Activated CD4-positive, alpha-beta T cell treated with anti-CD3 and anti-CD28 coated beads for 36 hours (primary cell): ENCODE data around the gene PPP2R5E. TPM values are rescaled to one million over a fixed set of nuclear protein-coding genes. Genes with fewer than 3 reads are reported as not detected.

Experiments
- ATAC-seq: fragments of 200-7000 bp; cut with Tn5 transposase; one replicate; pipeline ENCODE4 v1.10.0; 2021; ENCODE audit warnings: mild to moderate bottlenecking, moderate library complexity
- CTCF ChIA-PET: fragments of 350-600 bp; sonication (Branson Sonifier 250); formaldehyde crosslinking; loops from one replicate; lab custom pipeline; 2021; ENCODE audit warnings: antibody characterized with exemption; lab: Charles Lee
- POLR2A ChIA-PET: fragments of 350-600 bp; sonication (Branson Sonifier 250); formaldehyde crosslinking; loops from one replicate; lab custom pipeline; 2021; ENCODE audit warnings: antibody characterized with exemption, inconsistent platforms; lab: Charles Lee
- DNase-seq: peaks from one replicate; pipeline ENCODE4 v3.0.0-alpha.2; 2020
- H3K27ac Mint-ChIP-seq: one replicate; pipeline ENCODE4 v1.8.0; 2021; ENCODE audit warnings: mixed read lengths
- H3K27me3 Mint-ChIP-seq: one replicate; pipeline ENCODE4 v1.8.0; 2021; ENCODE audit warnings: mixed read lengths
- H3K36me3 Mint-ChIP-seq: one replicate; pipeline ENCODE4 v1.8.0; 2021; ENCODE audit warnings: low read depth, mixed read lengths
- H3K4me1 Mint-ChIP-seq: one replicate; pipeline ENCODE4 v1.8.0; 2021; ENCODE audit warnings: mixed read lengths
- H3K4me3 Mint-ChIP-seq: one replicate; pipeline ENCODE4 v1.8.0; 2021; ENCODE audit warnings: mild to moderate bottlenecking, moderate library complexity, mixed read lengths
- H3K9me3 Mint-ChIP-seq: one replicate; pipeline ENCODE4 v1.8.0; 2021; ENCODE audit warnings: low read depth, mixed read lengths
- intact Hi-C, 2 experiments: fragments of 100-400 bp; cut with DNase I in 1 of 2; cut with micrococcal nuclease in 1 of 2; formaldehyde crosslinking; loops; one replicate each; pipeline versions ENCODE4 v1.14.2 to v1.15.1; 2022 to 2024; cut with DNase I, micrococcal nuclease
- total RNA-seq, 2 experiments: library from RNA; stranded (reverse); gene quantifications; one replicate each; pipeline ENCODE4 v1.2.3, GENCODE V29; 2021

PPP2R5E gene
- total RNA-seq, 2 experiments from 2014 or later = 38.4 to 40.4 TPM

DNA sequence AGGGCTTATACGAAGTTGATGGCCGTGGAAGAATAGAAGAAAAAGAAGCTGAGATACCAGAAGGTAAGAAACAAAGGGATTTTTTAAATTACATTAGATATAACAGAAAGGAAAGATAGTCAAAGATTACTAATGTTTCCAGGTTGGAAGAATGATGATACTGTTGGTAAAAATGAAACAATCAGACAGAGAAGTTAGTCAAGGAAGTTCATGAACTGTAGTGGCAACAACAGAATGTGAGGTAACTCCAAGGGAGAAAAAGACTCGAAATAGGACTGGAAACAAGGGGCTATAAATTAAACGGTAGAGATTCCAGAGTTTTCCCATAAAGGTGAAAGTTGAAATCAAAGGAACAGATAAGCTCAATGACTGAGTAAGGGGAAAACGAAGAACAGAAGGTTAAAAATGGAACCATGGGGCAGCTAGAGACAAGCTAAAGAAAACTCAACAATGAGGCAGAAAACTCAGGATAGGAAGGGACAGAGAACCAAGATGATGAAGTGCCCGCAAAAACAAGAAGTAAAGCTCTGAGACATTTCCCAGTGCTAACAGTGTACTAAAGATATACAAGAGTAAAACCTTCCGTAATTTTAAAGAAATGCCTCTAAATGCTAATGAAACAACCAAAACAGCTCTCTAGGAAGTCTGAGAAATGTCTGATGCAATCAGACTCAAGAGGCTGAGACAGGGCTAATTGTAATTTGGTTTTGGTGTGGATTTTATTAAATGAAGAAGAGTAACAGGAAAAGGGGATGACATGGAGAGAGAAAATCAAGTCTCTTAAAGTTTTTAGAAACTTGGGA lies 70.0 kb downstream of the PPP2R5E start:
- intact Hi-C loops = loop anchor here (10.0 kb wide), 2 partner anchors 382 to 1032 kb away; partner anchors contain the start of genes SYNE2 (in 1 of the 2), ZBTB1 (in 1 of the 2) and ZBTB25 (in 1 of the 2)
- Mint-ChIP-seq H3K9me3 (no peaks in the 10 kb centered on the region), H3K27ac (no peak overlapping the region), H3K27me3 (no peaks in the 10 kb centered on the region), H3K4me1 (peaks cover 65% of the 10 kb centered on the region), H3K4me3 (no peak overlapping the region), H3K36me3 (peaks cover 3% of the 10 kb centered on the region)
- DNase-seq (no peak), ATAC-seq (no peak)
- ChIA-PET CTCF (interaction anchor here (0.5 to 1.2 kb wide), 2 partner anchors 17 to 113 kb away, joined by 3 read pairs; no protein-coding TSS in a partner anchor), POLR2A (no interaction called here)

DNA sequence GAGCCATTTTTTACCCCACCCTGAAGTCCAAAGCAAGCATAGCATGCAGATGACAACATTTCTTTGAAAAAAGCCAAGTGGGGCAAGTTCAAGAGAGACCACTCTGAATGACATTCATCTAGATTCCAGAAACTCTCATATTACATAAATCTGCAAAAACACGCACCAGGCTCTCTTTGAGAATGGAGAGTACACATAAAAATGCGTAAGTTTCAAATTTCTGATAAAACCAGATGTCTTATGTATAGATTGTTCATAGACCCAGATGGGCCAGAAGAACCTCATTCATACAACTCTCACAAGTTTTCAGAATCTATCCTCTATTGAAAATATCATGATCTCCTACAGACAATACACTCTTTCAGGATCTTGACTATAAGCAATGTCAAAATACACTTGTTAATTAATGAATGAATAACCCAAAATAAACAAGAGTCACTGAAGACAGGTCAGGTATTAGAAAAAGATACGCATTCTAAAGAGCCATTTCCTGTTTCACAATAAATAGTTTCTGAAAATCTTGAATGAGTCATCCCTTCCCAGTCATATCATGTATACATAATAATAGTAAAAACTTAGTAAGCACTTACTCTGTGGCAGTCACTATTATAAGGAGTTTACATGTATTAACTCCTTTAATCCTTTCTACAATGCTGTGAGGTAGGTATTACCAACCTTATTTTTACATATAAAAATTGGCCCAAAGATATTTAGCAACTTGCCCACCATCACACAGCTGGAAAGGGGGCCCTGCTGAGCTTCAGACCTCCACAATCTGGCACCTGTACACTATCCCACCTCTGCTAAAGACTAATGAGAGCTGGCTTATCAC lies 72.0 kb downstream of the PPP2R5E start:
- Mint-ChIP-seq H3K4me1 (peaks cover 59% of the 10 kb centered on the region), H3K27ac (peak overlapping the region; percentile 55), H3K27me3 (no peaks in the 10 kb centered on the region), H3K36me3 (peaks cover 3% of the 10 kb centered on the region), H3K9me3 (no peaks in the 10 kb centered on the region), H3K4me3 (no peak overlapping the region)
- ChIA-PET CTCF (no interaction called here), POLR2A (no interaction called here)
- intact Hi-C loops = loop anchor here (1.0 to 10.0 kb wide), 4 partner anchors 71 to 1034 kb away; partner anchors contain the start of genes PPP2R5E (in 1 of the 2), SYNE2 (in 1 of the 2), ZBTB1 (in 1 of the 2) and ZBTB25 (in 1 of the 2)
- ATAC-seq (peak; percentile 87), DNase-seq (no peak)

DNA sequence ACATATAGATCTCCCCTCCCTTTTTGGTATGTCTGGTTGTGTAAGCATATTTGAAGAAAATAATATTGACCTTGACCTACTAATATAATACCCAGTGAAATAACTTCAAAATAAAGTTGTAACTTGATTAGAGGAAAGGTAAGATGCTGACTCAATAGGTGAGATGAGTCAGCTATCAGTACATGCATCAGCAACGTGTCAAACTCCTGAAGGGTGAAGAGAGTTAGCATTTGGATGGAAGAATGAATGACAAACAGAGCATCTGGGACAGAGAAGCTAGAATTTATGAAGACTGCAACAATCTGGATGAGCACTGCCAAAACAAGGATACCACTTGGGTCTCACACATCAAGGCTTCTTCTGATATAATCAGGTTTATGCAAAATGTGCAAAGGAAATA lies 74.9 kb downstream of the PPP2R5E start:
- DNase-seq (no peak), ATAC-seq (peak; percentile 64)
- intact Hi-C loops = loop anchor here in 1 of 2 experiments (1.0 kb wide), 1 partner anchor 10 kb away; no protein-coding TSS in a partner anchor
- no peaks in the 10 kb centered on the region for H3K27me3 Mint-ChIP-seq
- ChIA-PET CTCF (interaction anchor here (1.2 kb wide), 1 partner anchor 73 kb away, joined by 3 read pairs; no protein-coding TSS in a partner anchor), POLR2A (no interaction called here)
- H3K27ac Mint-ChIP-seq = no peak overlapping the region
- no peak overlapping the region for H3K4me3 Mint-ChIP-seq
- peaks cover 49% of the 10 kb centered on the region for H3K4me1 Mint-ChIP-seq
- peaks cover 5% of the 10 kb centered on the region for H3K36me3 Mint-ChIP-seq
- H3K9me3 Mint-ChIP-seq = no peaks in the 10 kb centered on the region

DNA sequence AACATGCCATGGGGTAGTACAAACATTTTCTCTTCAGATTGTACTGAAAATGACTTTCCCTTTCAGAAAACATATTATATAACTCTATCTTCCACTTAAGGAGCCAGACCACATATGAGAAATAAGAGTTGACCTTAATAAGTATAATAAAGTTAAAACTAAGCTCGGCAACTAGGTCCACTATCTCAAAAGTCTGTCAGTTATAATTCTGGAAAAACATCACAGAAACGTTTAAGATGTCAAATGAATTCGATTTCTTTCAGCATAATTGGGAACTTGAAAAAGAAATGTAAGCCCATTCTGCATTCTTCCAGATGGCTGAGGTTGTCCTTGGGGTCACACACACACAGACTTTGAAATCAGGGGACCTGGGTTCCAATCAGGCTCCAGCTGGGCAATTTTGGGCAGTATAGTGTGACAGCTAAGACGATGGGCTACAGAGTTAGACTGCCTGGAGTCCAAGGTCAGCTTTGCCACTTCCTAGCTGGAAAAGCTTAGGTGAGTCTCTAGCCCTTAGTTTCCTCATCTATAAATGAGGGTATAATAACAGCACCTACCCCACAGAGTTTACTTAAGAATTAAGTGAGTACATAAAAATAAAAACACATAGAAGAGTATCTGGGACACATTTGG lies 75.6 kb downstream of the PPP2R5E start:
- ChIA-PET CTCF (interaction anchor here (0.8 to 1.2 kb wide), 2 partner anchors 9 to 74 kb away, joined by 3 read pairs; no protein-coding TSS in a partner anchor), POLR2A (no interaction called here)
- DNase-seq (no peak), ATAC-seq (no peak)
- no peaks in the 10 kb centered on the region for H3K9me3 Mint-ChIP-seq
- intact Hi-C loops = loop anchor here in 1 of 2 experiments (1.0 kb wide), 1 partner anchor 11 kb away; no protein-coding TSS in a partner anchor
- no peaks in the 10 kb centered on the region for H3K27me3 Mint-ChIP-seq
- peaks cover 49% of the 10 kb centered on the region for H3K4me1 Mint-ChIP-seq
- H3K36me3 Mint-ChIP-seq = peaks cover 5% of the 10 kb centered on the region
- H3K4me3 Mint-ChIP-seq = no peak overlapping the region
- no peak overlapping the region for H3K27ac Mint-ChIP-seq

DNA sequence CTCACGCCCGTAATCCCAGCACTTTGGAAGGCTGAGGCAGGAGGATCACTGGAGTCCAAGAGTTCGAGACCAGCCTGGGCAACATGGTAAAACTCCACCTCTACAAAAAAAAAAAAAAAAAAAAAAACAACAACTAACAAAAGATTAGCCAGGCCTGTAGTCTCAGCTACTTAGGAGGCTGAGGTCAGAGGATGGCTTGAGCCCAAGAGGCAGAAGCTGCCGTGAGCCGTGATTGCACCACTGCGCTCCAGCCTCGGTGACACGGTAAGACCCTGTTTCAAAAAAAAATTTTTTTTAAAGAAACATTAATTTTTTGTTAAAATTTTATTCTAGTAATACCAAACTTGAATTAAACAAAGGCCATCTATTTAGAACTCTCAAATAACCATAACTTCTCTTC lies 77.8 kb downstream of the PPP2R5E start:
- H3K9me3 Mint-ChIP-seq = no peaks in the 10 kb centered on the region
- H3K27me3 Mint-ChIP-seq = no peaks in the 10 kb centered on the region
- intact Hi-C loops = no loop called here
- DNase-seq (no peak), ATAC-seq (no peak)
- ChIA-PET CTCF (interaction anchor here (1.1 kb wide), 1 partner anchor 176 kb away, joined by 3 read pairs; the partner anchor contains the start of gene WDR89), POLR2A (no interaction called here)
- no peak overlapping the region for H3K27ac Mint-ChIP-seq
- H3K4me3 Mint-ChIP-seq = no peak overlapping the region
- peaks cover 41% of the 10 kb centered on the region for H3K4me1 Mint-ChIP-seq
- peaks cover 12% of the 10 kb centered on the region for H3K36me3 Mint-ChIP-seq

DNA sequence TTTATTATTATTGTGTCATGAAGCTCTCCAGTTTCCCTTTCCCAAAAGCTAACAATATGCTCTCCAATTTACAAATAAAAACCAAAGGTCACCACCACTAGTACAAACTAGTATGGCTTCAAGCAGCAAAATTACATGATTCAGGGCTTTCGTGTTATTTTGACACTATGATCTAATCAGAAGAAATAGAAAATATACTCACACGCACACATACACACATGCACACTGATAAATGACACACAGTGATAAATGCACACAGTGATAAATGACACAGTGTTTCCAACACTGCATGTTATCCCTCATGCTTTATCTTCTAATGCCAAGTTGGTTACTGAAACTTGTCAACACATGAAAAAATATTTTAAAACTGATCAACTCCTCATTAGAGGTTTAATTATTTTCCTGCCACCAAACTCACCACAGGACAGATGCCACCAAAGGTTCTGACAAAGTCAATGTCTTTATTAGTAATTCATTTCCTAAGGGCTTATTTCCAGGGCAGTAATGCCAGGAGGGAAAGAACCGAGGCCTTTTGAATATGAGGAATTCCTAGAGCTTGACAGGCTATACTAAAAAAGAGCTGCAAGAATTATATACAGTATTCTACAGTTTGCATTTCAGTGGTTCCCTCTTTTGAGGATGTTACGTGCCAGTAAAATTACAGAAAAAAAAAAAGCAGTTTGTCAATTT lies 82.4 kb downstream of the PPP2R5E start:
- POLR2A ChIA-PET = no interaction called here
- Mint-ChIP-seq H3K4me1 (peaks cover 17% of the 10 kb centered on the region), H3K9me3 (no peaks in the 10 kb centered on the region), H3K27ac (no peak overlapping the region), H3K4me3 (no peak overlapping the region), H3K36me3 (peaks cover 12% of the 10 kb centered on the region), H3K27me3 (no peaks in the 10 kb centered on the region)
- intact Hi-C loops = no loop called here
- ATAC-seq (no peak), DNase-seq (no peak)
- CTCF ChIA-PET = interaction anchor here (0.6 to 1.3 kb wide), 3 partner anchors 11 to 78 kb away, joined by 3 to 4 read pairs (median 3); no protein-coding TSS in a partner anchor

DNA sequence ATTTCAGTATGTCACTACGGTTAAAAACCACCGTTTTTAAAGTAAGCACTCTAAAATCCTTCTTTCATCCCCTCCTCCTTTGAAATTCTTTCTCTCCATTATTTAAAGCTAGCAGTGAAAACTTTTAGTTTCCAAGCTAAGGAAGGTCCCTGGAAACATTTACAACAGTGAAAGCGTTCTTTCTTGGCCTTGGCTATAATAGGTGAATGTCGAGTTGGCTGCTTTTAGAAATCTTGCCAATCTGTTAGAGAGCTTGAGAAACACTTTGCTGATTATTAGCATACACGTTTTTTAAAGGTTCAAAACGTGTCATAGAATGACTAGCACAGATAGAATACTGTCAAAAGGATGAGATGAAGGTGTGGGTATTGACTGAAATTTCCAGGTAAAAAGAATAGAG lies 83.4 kb downstream of the PPP2R5E start:
- intact Hi-C loops = no loop called here
- no peak overlapping the region for H3K4me3 Mint-ChIP-seq

DNA sequence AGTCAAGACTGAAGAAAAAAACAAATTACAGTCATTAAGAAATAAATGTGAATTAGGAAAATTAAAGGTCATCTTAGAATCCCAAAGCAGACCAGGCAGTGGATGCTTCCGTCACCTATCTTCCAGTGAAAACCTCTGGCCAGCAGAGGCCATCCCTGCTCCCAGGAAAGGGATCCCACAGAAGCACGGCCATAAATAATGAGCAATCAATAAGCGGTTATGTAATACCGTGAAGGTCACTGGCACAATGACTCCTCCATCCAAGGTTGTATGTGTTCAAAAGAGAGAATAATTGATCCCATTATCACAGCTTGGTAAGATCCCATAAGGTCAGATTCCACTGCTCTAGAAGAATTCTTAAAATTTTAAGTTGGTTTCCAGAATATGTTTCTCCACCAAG lies 85.7 kb downstream of the PPP2R5E start:
- Mint-ChIP-seq H3K27ac (no peak overlapping the region), H3K36me3 (peaks cover 17% of the 10 kb centered on the region), H3K27me3 (no peaks in the 10 kb centered on the region), H3K4me3 (no peak overlapping the region), H3K9me3 (no peaks in the 10 kb centered on the region), H3K4me1 (peaks cover 26% of the 10 kb centered on the region)
- ChIA-PET CTCF (interaction anchor here (1.8 kb wide), 1 partner anchor 9 kb away, joined by 4 read pairs; no protein-coding TSS in a partner anchor), POLR2A (no interaction called here)
- no peak for ATAC-seq
- intact Hi-C loops = no loop called here
- DNase-seq = no peak

More for the DNA sequence above, 83.4 kb downstream of the PPP2R5E start:
- no peaks in the 10 kb centered on the region for H3K9me3 Mint-ChIP-seq
- no peak for DNase-seq
- H3K36me3 Mint-ChIP-seq = peaks cover 12% of the 10 kb centered on the region
- POLR2A ChIA-PET = no interaction called here
- H3K27ac Mint-ChIP-seq = no peak overlapping the region
- CTCF ChIA-PET = interaction anchor here (0.5 to 1.3 kb wide), 3 partner anchors 10 to 309 kb away, joined by 3 to 4 read pairs (median 3); no protein-coding TSS in a partner anchor
- H3K4me1 Mint-ChIP-seq = peaks cover 24% of the 10 kb centered on the region
- H3K27me3 Mint-ChIP-seq = no peaks in the 10 kb centered on the region
- no peak for ATAC-seq

DNA sequence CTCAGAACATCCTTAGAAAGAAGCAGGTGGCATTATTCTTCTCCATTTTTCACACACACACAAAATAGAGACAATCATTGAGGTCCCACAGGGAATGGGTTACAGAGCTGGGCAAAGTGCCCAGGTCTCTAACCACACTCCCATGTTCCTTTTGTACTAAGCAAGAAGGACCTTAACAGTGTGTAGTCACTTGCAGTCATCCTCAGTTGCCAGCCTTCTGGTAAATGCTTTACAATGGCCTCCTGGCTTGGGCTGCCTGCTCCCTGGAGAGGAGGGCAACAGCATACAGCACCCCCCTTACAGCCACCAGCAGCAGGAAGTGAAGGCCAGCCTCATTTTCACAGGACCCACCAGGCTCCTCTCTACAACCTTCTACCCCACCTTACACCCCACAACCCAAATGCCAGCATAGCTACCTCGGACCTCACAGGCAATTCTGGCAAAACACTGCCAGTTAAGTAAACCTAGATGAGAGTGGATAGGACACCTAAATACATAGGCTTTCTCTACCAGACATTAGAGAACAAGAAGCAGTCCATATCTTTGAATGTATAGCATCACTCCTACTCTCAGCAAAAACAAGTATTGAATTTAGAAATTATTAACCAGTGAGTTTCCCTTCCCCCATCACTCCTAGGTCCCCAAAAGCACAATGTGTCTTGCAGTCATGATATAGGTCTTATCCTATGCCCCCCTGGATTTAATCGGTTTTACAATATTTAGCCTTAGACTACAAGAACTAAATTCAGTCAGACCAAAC lies 88.1 kb downstream of the PPP2R5E start:
- H3K4me1 Mint-ChIP-seq = peaks cover 19% of the 10 kb centered on the region
- H3K4me3 Mint-ChIP-seq = no peak overlapping the region
- H3K9me3 Mint-ChIP-seq = no peaks in the 10 kb centered on the region
- ChIA-PET CTCF (interaction anchor here (0.6 to 1.2 kb wide), 4 partner anchors 11 to 1305 kb away, joined by 3 read pairs; no protein-coding TSS in a partner anchor), POLR2A (interaction anchor here (0.6 kb wide), 1 partner anchor 46 kb away, joined by 3 read pairs; no protein-coding TSS in a partner anchor)
- H3K27ac Mint-ChIP-seq = no peak overlapping the region
- DNase-seq (peak; percentile 8), ATAC-seq (no peak)
- H3K36me3 Mint-ChIP-seq = peaks cover 18% of the 10 kb centered on the region
- H3K27me3 Mint-ChIP-seq = no peaks in the 10 kb centered on the region
- intact Hi-C loops = no loop called here

DNA sequence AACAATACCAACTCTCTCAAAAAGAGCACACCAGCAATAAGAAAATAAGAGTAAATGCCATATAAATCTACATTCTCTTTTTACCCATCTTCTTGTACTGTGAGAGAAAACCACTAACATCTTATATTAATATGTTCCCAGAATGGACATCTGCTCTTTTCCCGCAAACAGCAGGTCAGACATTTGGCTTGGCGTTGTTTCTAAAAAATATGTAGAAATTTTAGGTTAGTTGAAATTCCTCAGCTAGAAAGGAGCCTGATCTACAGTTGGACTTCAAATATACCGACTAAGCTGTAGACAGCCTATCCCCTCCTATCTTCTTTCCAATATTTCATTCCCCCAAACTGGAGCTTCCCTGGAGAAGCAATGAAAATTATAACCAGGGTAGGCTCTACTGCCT lies 88.7 kb downstream of the PPP2R5E start:
- H3K9me3 Mint-ChIP-seq = no peaks in the 10 kb centered on the region
- intact Hi-C loops = no loop called here
- H3K36me3 Mint-ChIP-seq = peaks cover 19% of the 10 kb centered on the region
- ATAC-seq (no peak), DNase-seq (no peak)
- ChIA-PET POLR2A (no interaction called here), CTCF (interaction anchor here (0.6 to 1.2 kb wide), 2 partner anchors 10 to 1305 kb away, joined by 3 read pairs; no protein-coding TSS in a partner anchor)
- peaks cover 19% of the 10 kb centered on the region for H3K4me1 Mint-ChIP-seq
- no peak overlapping the region for H3K27ac Mint-ChIP-seq
- no peak overlapping the region for H3K4me3 Mint-ChIP-seq
- no peaks in the 10 kb centered on the region for H3K27me3 Mint-ChIP-seq
